Rectal smooth muscle tissue (tissue), 1 donor: ENCODE data around the gene YBX2.
A peak's percentile ranks its signal among the peaks of the same experiment; 100 is the strongest.
"Not testable (repeated sequence)": the region's sequence is repeated elsewhere in the genome, so short reads cannot be mapped to it uniquely, and the experiment has no call there.

Experiments used
- H3K27ac ChIP-seq: one replicate; pipeline ENCODE4 v1.7.0; 2013; ENCODE audit warnings: low read depth, low read length, inconsistent platforms
- H3K27me3 ChIP-seq: one replicate; pipeline ENCODE4 v1.7.0; 2013; ENCODE audit warnings: low read length; ENCODE audit not compliant: control insufficient read depth, insufficient read depth
- H3K36me3 ChIP-seq: one replicate; pipeline ENCODE4 v1.7.0; 2013; ENCODE audit warnings: low read length; ENCODE audit not compliant: control insufficient read depth, insufficient read depth
- H3K4me1 ChIP-seq: one replicate; pipeline ENCODE4 v1.7.0; 2013; ENCODE audit warnings: low read length; ENCODE audit not compliant: control insufficient read depth, insufficient read depth
- H3K4me3 ChIP-seq: one replicate; pipeline ENCODE4 v1.7.0; 2013; ENCODE audit warnings: low read length
- H3K9ac ChIP-seq: one replicate; pipeline ENCODE4 v1.7.0; 2013; ENCODE audit warnings: low read length

The YBX2 gene

GRCh38 chr17:7294614-7295153, at the start of gene YBX2:
YBX2 (minus strand) TSS chr17:7294639; CDS start chr17:7294500, 139 bp downstream.
- no peak within 1 kb of the TSS for H3K9ac ChIP-seq
- peaks cover 6% of the 10 kb centered on the region for H3K27me3 ChIP-seq
- H3K4me3 ChIP-seq = peak within 1 kb of the TSS; percentile 61
- peak within 1 kb of the TSS; percentile 31 for H3K27ac ChIP-seq
- no peaks in the 10 kb centered on the region for H3K36me3 ChIP-seq
- H3K4me1 ChIP-seq = peaks cover 31% of the 10 kb centered on the region

- H3K36me3 ChIP-seq = no peaks in the 10 kb centered on the region
- H3K4me3 ChIP-seq = no peak overlapping the region
- H3K9ac ChIP-seq = no peak overlapping the region
- H3K27me3 ChIP-seq = peaks cover 5% of the 10 kb centered on the region
- H3K4me1 ChIP-seq = no peaks in the 10 kb centered on the region
- H3K27ac ChIP-seq = no peak overlapping the region
These were observed 48.8 kb upstream of the YBX2 start for GRCh38 chr17:7343250-7343649.

DNA sequence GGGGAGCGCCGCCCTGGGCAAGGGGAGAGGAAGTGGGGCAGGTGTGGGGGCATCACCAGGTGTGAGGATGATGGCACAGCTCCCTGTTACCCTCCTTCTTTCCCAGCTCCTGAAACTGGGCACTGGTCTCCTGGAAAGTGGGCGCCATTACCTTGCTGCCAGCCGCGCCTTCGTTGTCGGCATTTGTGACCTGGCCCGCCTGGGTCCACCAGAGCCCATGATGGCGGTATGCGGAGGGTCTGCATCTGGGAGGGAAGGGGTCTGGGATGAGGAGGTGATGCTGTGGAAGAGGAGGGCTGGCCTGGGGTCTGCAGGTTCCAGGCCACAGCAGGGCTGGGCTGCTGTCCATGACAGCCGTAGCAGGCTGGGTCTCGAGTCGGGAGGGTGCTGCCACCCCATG, 47.4 kb upstream of the YBX2 start:
- H3K9ac ChIP-seq = no peak overlapping the region
- H3K27me3 ChIP-seq = peaks cover 5% of the 10 kb centered on the region
- no peaks in the 10 kb centered on the region for H3K4me1 ChIP-seq
- no peak overlapping the region for H3K27ac ChIP-seq
- H3K36me3 ChIP-seq = no peaks in the 10 kb centered on the region
- no peak overlapping the region for H3K4me3 ChIP-seq

GRCh38 chr17:7340179-7340578, 45.7 kb upstream of the YBX2 start:
- H3K4me3 ChIP-seq = no peak overlapping the region
- H3K36me3 ChIP-seq = no peaks in the 10 kb centered on the region
- H3K27ac ChIP-seq = no peak overlapping the region
- H3K9ac ChIP-seq = no peak overlapping the region
- peaks cover 5% of the 10 kb centered on the region for H3K27me3 ChIP-seq
- H3K4me1 ChIP-seq = no peaks in the 10 kb centered on the region

GRCh38 chr17:7337600-7337999, 43.2 kb upstream of the YBX2 start:
- not testable (repeated sequence) for H3K36me3 ChIP-seq, H3K9ac ChIP-seq, H3K27ac ChIP-seq, H3K27me3 ChIP-seq, H3K4me1 ChIP-seq
- H3K4me3 ChIP-seq = peak overlapping the region; percentile 39

DNA sequence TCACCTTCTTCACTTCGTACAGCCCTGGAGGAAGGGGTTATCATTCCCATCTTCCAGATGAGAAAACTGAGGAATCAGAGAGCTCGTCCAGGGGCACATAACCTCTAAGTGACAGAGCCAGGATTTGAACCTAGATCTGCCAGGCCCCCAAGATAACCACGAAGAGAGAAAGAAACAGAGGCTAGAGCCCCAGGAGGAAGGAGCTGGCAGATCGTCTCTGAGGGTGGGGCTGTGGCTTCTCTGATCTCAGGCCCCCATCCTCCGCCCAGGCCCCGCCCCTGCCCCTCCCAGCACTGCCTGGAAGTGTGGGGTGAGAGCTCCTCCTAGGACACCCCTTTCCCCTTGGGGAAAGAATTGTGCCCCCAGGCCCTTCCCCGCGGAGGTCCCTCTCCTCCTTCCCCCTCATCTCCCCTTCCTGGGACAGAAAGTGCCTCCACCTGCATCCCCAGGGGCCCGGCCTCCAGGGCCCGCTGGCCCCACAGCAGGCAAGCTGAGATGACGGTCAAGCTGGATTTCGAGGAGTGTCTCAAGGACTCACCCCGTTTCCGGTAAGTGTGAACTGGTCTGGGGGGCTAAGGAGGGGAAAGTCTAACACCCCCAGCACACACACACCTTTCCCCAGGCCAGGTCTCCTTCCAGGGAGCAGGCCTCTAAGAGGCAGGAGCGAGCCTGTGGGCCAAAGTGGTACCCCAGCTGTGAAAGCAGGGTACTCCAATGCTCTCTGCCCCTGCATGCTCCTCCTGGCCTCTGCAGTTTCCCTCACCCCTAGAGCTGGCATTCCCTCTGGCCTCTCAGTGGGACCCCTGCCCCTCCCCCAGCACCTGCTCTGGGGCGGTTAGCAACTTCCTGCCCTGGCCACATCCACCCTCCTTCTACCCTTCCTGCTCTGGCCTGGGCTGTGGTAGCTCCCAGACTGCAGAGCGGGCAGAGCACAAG, 42.1 kb upstream of the YBX2 start, which contains the start of gene ACAP1:
ACAP1 (plus strand) TSS at position 290 of the 936 bp plus-strand sequence; CDS start at position 496, 206 bp downstream.
- no peak within 1 kb of the TSS for H3K9ac ChIP-seq
- peak within 1 kb of the TSS; percentile 40 for H3K4me3 ChIP-seq
- no peak within 1 kb of the TSS for H3K27ac ChIP-seq
- no peaks in the 10 kb centered on the region for H3K27me3 ChIP-seq
- no peaks in the 10 kb centered on the region for H3K36me3 ChIP-seq
- no peaks in the 10 kb centered on the region for H3K4me1 ChIP-seq

GRCh38 chr17:7335765-7336164, 41.3 kb upstream of the YBX2 start:
- H3K36me3 ChIP-seq, H3K4me1 ChIP-seq, H3K9ac ChIP-seq, H3K27ac ChIP-seq, H3K27me3 ChIP-seq, H3K4me3 ChIP-seq: not testable (repeated sequence)

- H3K9ac ChIP-seq = no peak overlapping the region
- no peak overlapping the region for H3K27ac ChIP-seq
- no peaks in the 10 kb centered on the region for H3K36me3 ChIP-seq
- H3K27me3 ChIP-seq = no peaks in the 10 kb centered on the region
- no peaks in the 10 kb centered on the region for H3K4me1 ChIP-seq
- H3K4me3 ChIP-seq = no peak overlapping the region
These were observed 40.6 kb upstream of the YBX2 start for GRCh38 chr17:7334938-7335538.

DNA sequence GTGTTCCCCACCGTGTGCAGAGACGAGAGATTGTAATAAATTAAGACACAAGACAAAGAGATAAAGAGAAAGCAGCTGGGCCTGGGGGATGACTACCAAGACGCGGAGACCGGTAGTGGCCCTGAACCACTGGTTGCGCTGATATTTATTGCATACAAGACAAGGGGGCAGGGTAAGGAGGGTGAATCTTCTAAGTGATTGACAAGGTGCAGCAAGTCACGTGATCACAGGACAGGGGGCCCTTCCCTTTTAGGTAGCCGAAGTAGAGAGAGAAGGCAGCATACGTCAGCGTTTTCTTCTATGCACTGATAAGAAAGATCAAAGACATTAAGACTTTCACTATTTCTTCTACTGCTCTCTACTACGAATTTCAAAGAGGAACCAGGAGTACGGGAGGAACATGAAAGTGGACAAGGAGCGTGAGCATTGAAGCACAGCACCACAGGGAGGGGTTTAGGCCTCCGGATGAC, 38.2 kb upstream of the YBX2 start:
- H3K27me3 ChIP-seq, H3K36me3 ChIP-seq, H3K27ac ChIP-seq, H3K9ac ChIP-seq, H3K4me1 ChIP-seq, H3K4me3 ChIP-seq: not testable (repeated sequence)

DNA sequence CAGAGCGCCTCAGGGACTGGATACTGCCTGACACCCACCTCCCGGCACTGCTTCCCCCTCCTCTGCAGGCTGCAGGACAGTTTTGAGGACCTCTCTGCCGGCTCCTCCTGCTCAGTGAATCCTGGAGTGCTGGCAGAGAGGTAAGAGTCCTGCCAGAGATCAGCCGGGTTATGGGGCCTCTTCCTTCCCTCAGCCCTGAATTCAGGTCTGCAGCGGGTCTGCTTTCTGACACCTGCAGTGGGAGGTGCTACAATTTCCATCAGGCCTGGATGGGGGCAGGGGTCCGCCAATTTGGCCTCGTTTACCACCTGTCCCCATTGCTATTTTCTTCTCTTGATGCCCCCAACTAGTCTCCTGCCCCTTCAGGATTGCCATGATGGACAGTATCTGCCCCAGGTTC, 37.7 kb upstream of the YBX2 start:
- Histone ChIP-seq H3K27ac (no peak overlapping the region), H3K4me3 (no peak overlapping the region), H3K27me3 (no peaks in the 10 kb centered on the region), H3K36me3 (no peaks in the 10 kb centered on the region), H3K9ac (no peak overlapping the region), H3K4me1 (peaks cover 4% of the 10 kb centered on the region)

- Histone ChIP-seq H3K9ac (peak overlapping the region; percentile 37), H3K4me3 (peak overlapping the region; percentile 93), H3K27ac (peak overlapping the region; percentile 96), H3K36me3 (no peaks in the 10 kb centered on the region), H3K4me1 (peaks cover 4% of the 10 kb centered on the region), H3K27me3 (no peaks in the 10 kb centered on the region)
These were observed 36.2 kb upstream of the YBX2 start for GRCh38 chr17:7330638-7331015.

GRCh38 chr17:7329997-7330637, 35.7 kb upstream of the YBX2 start:
- peak overlapping the region; percentile 46 for H3K9ac ChIP-seq
- H3K4me3 ChIP-seq = peak overlapping the region; percentile 93
- H3K36me3 ChIP-seq = no peaks in the 10 kb centered on the region
- no peaks in the 10 kb centered on the region for H3K27me3 ChIP-seq
- peak overlapping the region; percentile 96 for H3K27ac ChIP-seq
- peaks cover 4% of the 10 kb centered on the region for H3K4me1 ChIP-seq
